CD14-positive monocyte (primary cell): ENCODE measurements around the gene TFR2. TPM values are rescaled to one million over a fixed set of nuclear protein-coding genes. Genes with fewer than 3 reads are reported as not detected.

ENCODE experiments used
- DNase-seq, 3 donors: peaks; one replicate each; pipeline ENCODE4 v3.0.0-alpha.2; 2011 to 2022
- H2AFZ ChIP-seq: 2 replicates; pipeline ENCODE4 v1.6.0; 2012; ENCODE audit warnings: mild to moderate bottlenecking, low read depth, low read length, inconsistent platforms; ENCODE audit not compliant: insufficient read depth, poor library complexity, severe bottlenecking
- H3K27ac ChIP-seq, 2 donors: 1 replicate in 1 of 2; 2 replicates in 1 of 2; pipeline ENCODE4 v1.5.1; 2012 to 2013; ENCODE audit warnings: low read length in 2 of 2, control low read depth in 1 of 2, inconsistent platforms in 1 of 2, low read depth in 1 of 2, mild to moderate bottlenecking in 1 of 2
- H3K27me3 ChIP-seq, 2 donors: one replicate each; pipeline versions ENCODE4 v1.6.0 to v1.6.1; 2011 to 2013; ENCODE audit warnings: low read length in 2 of 2; ENCODE audit not compliant: control insufficient read depth in 2 of 2, insufficient read depth in 2 of 2
- H3K36me3 ChIP-seq, 2 donors: replicated peaks in 1 of 2; 1 replicate in 1 of 2; 2 replicates in 1 of 2; pipeline versions ENCODE4 v1.5.1 to v1.6.1; 2012 to 2013; ENCODE audit warnings: low read length in 2 of 2, control low read depth in 1 of 2, inconsistent platforms in 1 of 2, mild to moderate bottlenecking in 1 of 2; ENCODE audit not compliant: insufficient read depth in 2 of 2, control insufficient read depth in 1 of 2
- H3K4me1 ChIP-seq, 2 donors: 1 replicate in 1 of 2; 2 replicates in 1 of 2; pipeline versions ENCODE4 v1.5.1 to v1.6.1; 2012 to 2013; ENCODE audit warnings: low read length in 2 of 2, control low read depth in 1 of 2, inconsistent platforms in 1 of 2, mild to moderate bottlenecking in 1 of 2, moderate library complexity in 1 of 2; ENCODE audit not compliant: insufficient read depth in 2 of 2, control insufficient read depth in 1 of 2
- H3K4me2 ChIP-seq: replicated peaks from 2 replicates; pipeline ENCODE3; 2012; ENCODE audit warnings: low read length, moderate library complexity, mild to moderate bottlenecking; ENCODE audit not compliant: poor library complexity, severe bottlenecking; ENCODE audit errors: extremely low read depth
- H3K4me3 ChIP-seq, 3 experiments: fragments of 200-600 bp in 1 of 3; sonication (generic) in 1 of 3; replicated peaks in 1 of 3; 1 replicate in 2 of 3; 2 replicates in 1 of 3; pipeline ENCODE4 v1.5.1; 2011 to 2013; ENCODE audit warnings: low read length in 3 of 3, mild to moderate bottlenecking in 3 of 3, control low read depth in 2 of 3, low read depth in 2 of 3, inconsistent platforms in 1 of 3, moderate library complexity in 1 of 3
- H3K79me2 ChIP-seq: 2 replicates; pipeline ENCODE4 v1.6.0; 2012; ENCODE audit warnings: mild to moderate bottlenecking, control low read depth, inconsistent platforms, low read length, moderate library complexity; ENCODE audit not compliant: insufficient read depth
- H3K9ac ChIP-seq: 2 replicates; pipeline ENCODE4 v1.6.0; 2017; ENCODE audit warnings: low read length, mild to moderate bottlenecking; ENCODE audit not compliant: insufficient read depth, poor library complexity, severe bottlenecking
- H3K9me3 ChIP-seq, 2 donors: replicated peaks in 1 of 2; 1 replicate in 1 of 2; 2 replicates in 1 of 2; pipeline versions ENCODE4 v1.5.1 to v1.6.1; 2012 to 2013; ENCODE audit warnings: low read length in 2 of 2, control low read depth in 1 of 2; ENCODE audit not compliant: control insufficient read depth in 1 of 2, insufficient read depth in 1 of 2
- H4K20me1 ChIP-seq: 2 replicates; pipeline ENCODE4 v1.6.0; 2012; ENCODE audit warnings: mild to moderate bottlenecking, low read length, control low read depth, moderate library complexity; ENCODE audit not compliant: insufficient read depth
- H3K27ac Mint-ChIP-seq, 7 donors: one replicate each; pipeline ENCODE4 v1.8.0; 2020; ENCODE audit warnings: mild to moderate bottlenecking in 7 of 7, mixed read lengths in 7 of 7, moderate library complexity in 6 of 7, inconsistent platforms in 2 of 7
- H3K27me3 Mint-ChIP-seq, 3 donors: one replicate each; pipeline ENCODE4 v1.8.0; 2021 to 2022; ENCODE audit warnings: low read depth in 3 of 3, mild to moderate bottlenecking in 3 of 3, mixed read lengths in 3 of 3, moderate library complexity in 3 of 3, inconsistent platforms in 1 of 3
- H3K36me3 Mint-ChIP-seq, 2 donors: one replicate each; pipeline ENCODE4 v1.8.0; 2020; ENCODE audit warnings: mixed read lengths in 2 of 2, inconsistent platforms in 1 of 2, mild to moderate bottlenecking in 1 of 2
- H3K4me1 Mint-ChIP-seq: one replicate; pipeline ENCODE4 v1.8.0; 2020; ENCODE audit warnings: mild to moderate bottlenecking, mixed read lengths
- H3K4me3 Mint-ChIP-seq, 2 donors: one replicate each; pipeline ENCODE4 v1.8.0; 2020; ENCODE audit warnings: mild to moderate bottlenecking in 2 of 2, mixed read lengths in 2 of 2, moderate library complexity in 1 of 2
- H3K9me3 Mint-ChIP-seq, 7 donors: one replicate each; pipeline ENCODE4 v1.8.0; 2020 to 2022; ENCODE audit warnings: mixed read lengths in 7 of 7, mild to moderate bottlenecking in 6 of 7, moderate library complexity in 6 of 7, inconsistent platforms in 2 of 7
- WGBS: methylation state at CpG from one replicate; pipeline ENCODE4 v1.1.5; 2013; ENCODE audit warnings: missing lambda C conversion rate; ENCODE audit not compliant: insufficient coverage; 5-methylcytosine and 5-hydroxymethylcytosine counted together
- intact Hi-C, 2 donors: fragments of 100-400 bp; cut with micrococcal nuclease; formaldehyde crosslinking; loops; one replicate each; pipeline versions ENCODE4 v1.15.0 to v1.15.1; 2023
- polyA plus RNA-seq, 3 donors: library from polyadenylated mRNA; depleted of rRNA in 1 of 3; unstranded in 2 of 3; stranded (reverse) in 1 of 3; fragments of 300-500 nt in 2 of 3; fragments of >200 nt in 1 of 3; fragmentation: Illumina TruSeq in 2 of 3; gene quantifications; 1 replicate in 2 of 3; 2 replicates in 1 of 3; pipeline ENCODE4 v1.2.3, GENCODE V29; 2012 to 2021
- TF ChIP-seq, protein P1 (sequence below): fragments of 200-600 bp; IDR thresholded peaks from one replicate; pipeline ENCODE4 v1.8.0; 2022; ENCODE audit warnings: antibody characterized with exemption, mild to moderate bottlenecking

TFR2 gene
- polyA plus RNA-seq, 3 donors: 0.79 to 1.4 TPM; not detected in 1

DNA sequence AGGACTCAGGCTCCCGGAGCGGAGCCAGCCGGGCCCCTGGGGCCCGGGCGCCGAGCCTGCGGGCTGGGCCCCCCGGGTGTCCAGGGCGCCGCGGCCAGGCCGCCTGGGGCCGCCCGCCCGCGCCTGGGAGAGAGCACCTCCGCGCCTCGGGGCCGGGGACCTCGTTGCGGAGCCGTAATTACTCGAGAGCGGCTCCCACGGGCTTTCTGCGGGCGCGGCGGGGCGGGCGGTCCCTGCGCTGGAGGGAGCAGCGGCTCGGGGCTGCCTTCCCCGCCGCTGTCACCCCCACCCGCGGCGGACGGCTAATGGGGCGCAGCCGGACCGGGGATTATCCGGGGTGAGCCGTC lies 33.7 kb upstream of the TFR2 start:
- H3K27ac ChIP-seq: peak overlapping the region; percentile 88 to 91
- H3K4me1 ChIP-seq: peaks cover 47 to 55% of the 10 kb centered on the region in 2 donors
- Mint-ChIP-seq H3K27ac (peak overlapping the region in 5 of 7 donors; percentile 35 to 96 (median 92)), H3K4me1 (peaks cover 40% of the 10 kb centered on the region), H3K27me3 (peaks cover 1 to 8% (median 6%) of the 10 kb centered on the region in 3 donors), H3K9me3 (peaks cover 0 to 2% (median 0%) of the 10 kb centered on the region in 7 donors), H3K4me3 (peak overlapping the region; percentile 97 to 98), H3K36me3 (peaks cover 28 to 35% of the 10 kb centered on the region in 2 donors)
- no peak for DNase-seq
- intact Hi-C loops: loop anchor here (2.0 to 10.0 kb wide), 3 partner anchors 88 to 550 kb away; partner anchors contain the start of genes FBXO24 (in 1 of the 2), LRCH4 (in 1 of the 2), MBLAC1 (in 1 of the 2) and PPP1R35 (in 1 of the 2)
- H3K79me2 ChIP-seq: peaks cover 48% of the 10 kb centered on the region
- H3K36me3 ChIP-seq: peaks cover 34 to 37% of the 10 kb centered on the region in 2 donors
- peak overlapping the region; percentile 78 for H3K4me2 ChIP-seq
- no peak overlapping the region for H2AFZ ChIP-seq
- no peaks in the 10 kb centered on the region for H3K27me3 ChIP-seq
- H3K4me3 ChIP-seq: peak overlapping the region; percentile 64 to 100 (median 85)
- H3K9ac ChIP-seq: peak overlapping the region; percentile 89
- H3K9me3 ChIP-seq: no peaks in the 10 kb centered on the region
- peaks cover 50% of the 10 kb centered on the region for H4K20me1 ChIP-seq
- under 1% methylated on average over 42 of the region's 46 CpGs for WGBS
- TF ChIP-seq, protein P1, sequence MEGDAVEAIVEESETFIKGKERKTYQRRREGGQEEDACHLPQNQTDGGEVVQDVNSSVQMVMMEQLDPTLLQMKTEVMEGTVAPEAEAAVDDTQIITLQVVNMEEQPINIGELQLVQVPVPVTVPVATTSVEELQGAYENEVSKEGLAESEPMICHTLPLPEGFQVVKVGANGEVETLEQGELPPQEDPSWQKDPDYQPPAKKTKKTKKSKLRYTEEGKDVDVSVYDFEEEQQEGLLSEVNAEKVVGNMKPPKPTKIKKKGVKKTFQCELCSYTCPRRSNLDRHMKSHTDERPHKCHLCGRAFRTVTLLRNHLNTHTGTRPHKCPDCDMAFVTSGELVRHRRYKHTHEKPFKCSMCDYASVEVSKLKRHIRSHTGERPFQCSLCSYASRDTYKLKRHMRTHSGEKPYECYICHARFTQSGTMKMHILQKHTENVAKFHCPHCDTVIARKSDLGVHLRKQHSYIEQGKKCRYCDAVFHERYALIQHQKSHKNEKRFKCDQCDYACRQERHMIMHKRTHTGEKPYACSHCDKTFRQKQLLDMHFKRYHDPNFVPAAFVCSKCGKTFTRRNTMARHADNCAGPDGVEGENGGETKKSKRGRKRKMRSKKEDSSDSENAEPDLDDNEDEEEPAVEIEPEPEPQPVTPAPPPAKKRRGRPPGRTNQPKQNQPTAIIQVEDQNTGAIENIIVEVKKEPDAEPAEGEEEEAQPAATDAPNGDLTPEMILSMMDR: no peak

GRCh38 chr7:100674411-100675104 lies 33.2 kb upstream of the TFR2 start:
- DNase-seq: peak in 2 of 3 donors; percentile 44 to 55
- TF ChIP-seq, protein P1: no peak

More at GRCh38 chr7:100674411-100675104, 33.2 kb upstream of the TFR2 start:
- Histone ChIP-seq H3K27ac (peak overlapping the region; percentile 88 to 91), H3K4me1 (peaks cover 41 to 54% of the 10 kb centered on the region in 2 donors), H3K4me2 (peak overlapping the region; percentile 78), H4K20me1 (peaks cover 45% of the 10 kb centered on the region), H3K9me3 (no peaks in the 10 kb centered on the region), H3K79me2 (peaks cover 48% of the 10 kb centered on the region), H3K4me3 (peak overlapping the region; percentile 64 to 100 (median 85)), H2AFZ (peak overlapping the region; percentile 83), H3K36me3 (peaks cover 32% of the 10 kb centered on the region in 2 donors), H3K9ac (peak overlapping the region; percentile 89), H3K27me3 (no peaks in the 10 kb centered on the region)
- Mint-ChIP-seq H3K36me3 (peaks cover 25 to 30% of the 10 kb centered on the region in 2 donors), H3K4me1 (peaks cover 39% of the 10 kb centered on the region), H3K9me3 (peaks cover 0 to 2% (median 0%) of the 10 kb centered on the region in 7 donors), H3K27me3 (peaks cover 1 to 8% (median 6%) of the 10 kb centered on the region in 3 donors), H3K27ac (peak overlapping the region; percentile 91 to 96 (median 94)), H3K4me3 (peak overlapping the region; percentile 97 to 98)
- WGBS: under 1% methylated on average over 28 of the region's 43 CpGs
- intact Hi-C loops: loop anchor here (2.0 to 10.0 kb wide), 4 partner anchors 33 to 550 kb away; partner anchors contain the start of genes FBXO24 (in 1 of the 2), LRCH4 (in 1 of the 2), MBLAC1 (in 1 of the 2) and POP7 (in 1 of the 2)
